HEK293 (cell line): Measurements from ENCODE around the gene S1PR5.

Source experiments
- CTCF ChIP-seq: fragments of 450-650 bp; formaldehyde crosslinking; IDR thresholded peaks from 2 replicates; pipeline ENCODE4 v1.5.1; 2016; ENCODE audit warnings: missing biosample characterization, missing genetic modification characterization
- ZNF169 ChIP-seq: fragments of 450-650 bp; formaldehyde crosslinking; IDR thresholded peaks from 2 replicates; pipeline ENCODE4 v1.5.1; 2016; ENCODE audit warnings: missing biosample characterization, missing genetic modification characterization
- ZNF623 ChIP-seq: fragments of 450-650 bp; formaldehyde crosslinking; IDR thresholded peaks from 2 replicates; pipeline ENCODE4 v1.5.1; 2016; ENCODE audit warnings: missing biosample characterization, missing genetic modification characterization
- ZNF626 ChIP-seq: fragments of 450-650 bp; sonication (Bioruptor Pico); formaldehyde crosslinking; IDR thresholded peaks from 2 replicates; pipeline ENCODE4 v1.5.1; 2018; ENCODE audit warnings: missing biosample characterization, missing genetic modification characterization, inconsistent platforms
- TF ChIP-seq, protein P1 (sequence below): fragments of 450-650 bp; formaldehyde crosslinking; IDR thresholded peaks from 2 replicates; pipeline ENCODE4 v1.5.1; 2016; ENCODE audit warnings: missing biosample characterization, missing genetic modification characterization
- TF ChIP-seq, protein P2 (sequence below): fragments of 450-650 bp; formaldehyde crosslinking; IDR thresholded peaks from 2 replicates; pipeline ENCODE4 v1.5.1; 2017; ENCODE audit warnings: missing biosample characterization, missing genetic modification characterization

GRCh38 chr19:10543420-10544241 is 26.4 kb upstream of the S1PR5 start, which contains the start of gene ATG4D:
- TF ChIP-seq ZNF169 (tag by site-specific recombination) (no peak), CTCF (tag by site-specific recombination) (no peak), ZNF623 (tag by site-specific recombination) (no peak), ZNF626 (no peak)
- TF ChIP-seq, protein P1, sequence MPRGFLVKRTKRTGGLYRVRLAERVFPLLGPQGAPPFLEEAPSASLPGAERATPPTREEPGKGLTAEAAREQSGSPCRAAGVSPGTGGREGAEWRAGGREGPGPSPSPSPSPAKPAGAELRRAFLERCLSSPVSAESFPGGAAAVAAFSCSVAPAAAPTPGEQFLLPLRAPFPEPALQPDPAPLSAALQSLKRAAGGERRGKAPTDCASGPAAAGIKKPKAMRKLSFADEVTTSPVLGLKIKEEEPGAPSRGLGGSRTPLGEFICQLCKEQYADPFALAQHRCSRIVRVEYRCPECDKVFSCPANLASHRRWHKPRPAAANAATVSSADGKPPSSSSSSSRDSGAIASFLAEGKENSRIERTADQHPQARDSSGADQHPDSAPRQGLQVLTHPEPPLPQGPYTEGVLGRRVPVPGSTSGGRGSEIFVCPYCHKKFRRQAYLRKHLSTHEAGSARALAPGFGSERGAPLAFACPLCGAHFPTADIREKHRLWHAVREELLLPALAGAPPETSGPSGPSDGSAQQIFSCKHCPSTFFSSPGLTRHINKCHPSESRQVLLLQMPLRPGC (tag by site-specific recombination), result no peak
- TF ChIP-seq, protein P2, sequence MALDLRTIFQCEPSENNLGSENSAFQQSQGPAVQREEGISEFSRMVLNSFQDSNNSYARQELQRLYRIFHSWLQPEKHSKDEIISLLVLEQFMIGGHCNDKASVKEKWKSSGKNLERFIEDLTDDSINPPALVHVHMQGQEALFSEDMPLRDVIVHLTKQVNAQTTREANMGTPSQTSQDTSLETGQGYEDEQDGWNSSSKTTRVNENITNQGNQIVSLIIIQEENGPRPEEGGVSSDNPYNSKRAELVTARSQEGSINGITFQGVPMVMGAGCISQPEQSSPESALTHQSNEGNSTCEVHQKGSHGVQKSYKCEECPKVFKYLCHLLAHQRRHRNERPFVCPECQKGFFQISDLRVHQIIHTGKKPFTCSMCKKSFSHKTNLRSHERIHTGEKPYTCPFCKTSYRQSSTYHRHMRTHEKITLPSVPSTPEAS (tag by site-specific recombination), result no peak
